SW480 (cell line): ENCODE results near the gene SET.
A peak's percentile ranks its signal among the peaks of the same experiment; 100 is the strongest.

Experiments
- DNase-seq: peaks from one replicate; pipeline ENCODE4 v3.0.0-alpha.2; 2016; ENCODE audit warnings: low spot score

The SET gene

DNA sequence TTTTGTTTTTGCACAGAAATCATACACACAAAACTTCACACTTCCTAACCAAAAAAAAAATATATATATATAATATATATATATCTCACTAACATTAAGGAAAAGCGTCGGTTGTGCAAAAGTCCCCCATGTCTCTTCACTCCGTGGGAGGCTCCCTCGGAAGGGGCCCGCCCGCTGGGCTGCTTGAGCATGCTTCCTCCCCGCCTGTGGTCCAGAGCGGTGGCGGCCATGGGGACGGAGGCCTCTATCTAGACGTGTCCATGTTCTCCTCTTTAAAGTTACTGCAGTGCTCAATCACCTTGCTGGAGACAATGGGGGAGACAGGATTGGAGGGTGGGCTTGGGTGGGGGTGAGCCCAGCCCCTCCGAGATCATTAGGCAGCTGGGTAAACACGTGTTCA lies 42.1 kb downstream of the SET start:
- no peak for DNase-seq

- no peak for DNase-seq
These were observed 42.7 kb downstream of the SET start for GRCh38 chr9:128731691-128732090.

DNA sequence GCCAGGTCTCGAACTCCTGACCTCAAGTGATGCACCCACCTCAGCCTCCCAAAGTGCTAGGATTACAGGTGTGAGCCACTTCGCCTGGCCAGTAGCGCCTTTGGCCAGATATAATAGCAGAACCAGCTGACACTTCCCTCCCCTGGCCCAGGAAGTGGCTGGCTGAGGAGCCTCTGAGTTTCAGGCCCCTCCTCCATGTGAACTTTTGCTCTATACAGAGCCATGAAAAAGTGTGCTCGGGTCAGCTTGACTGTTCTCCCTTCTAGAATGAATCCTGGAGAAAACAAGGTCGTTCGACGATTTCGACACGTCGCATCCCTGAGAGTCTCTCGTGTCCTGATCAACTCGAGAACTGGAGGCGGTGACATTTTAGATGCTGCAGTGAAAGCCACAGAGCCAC lies 43.6 kb downstream of the SET start:
- no peak for DNase-seq

- DNase-seq = peak; percentile 93
These were observed 44.2 kb downstream of the SET start for GRCh38 chr9:128733256-128733655.

DNA sequence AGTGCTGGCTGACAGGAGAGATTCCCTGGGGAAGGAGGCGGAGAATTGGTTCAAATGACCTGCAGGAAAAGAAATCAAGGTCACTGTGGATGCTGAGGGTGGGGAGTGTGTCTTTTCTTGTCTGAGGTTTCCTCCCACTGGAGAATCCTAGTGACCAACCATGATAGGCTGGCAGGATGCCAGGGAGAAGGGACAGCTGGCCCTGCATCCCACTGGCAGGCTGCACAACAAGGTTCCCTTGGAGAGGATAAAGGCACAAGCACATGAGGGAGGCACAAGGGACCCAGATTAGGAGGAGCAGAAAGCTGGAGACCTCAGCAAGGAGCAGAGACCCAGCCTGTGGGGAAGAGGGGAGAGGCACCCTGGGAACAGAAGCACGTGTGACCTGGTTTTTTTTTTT lies 46.4 kb downstream of the SET start:
- no peak for DNase-seq

DNA sequence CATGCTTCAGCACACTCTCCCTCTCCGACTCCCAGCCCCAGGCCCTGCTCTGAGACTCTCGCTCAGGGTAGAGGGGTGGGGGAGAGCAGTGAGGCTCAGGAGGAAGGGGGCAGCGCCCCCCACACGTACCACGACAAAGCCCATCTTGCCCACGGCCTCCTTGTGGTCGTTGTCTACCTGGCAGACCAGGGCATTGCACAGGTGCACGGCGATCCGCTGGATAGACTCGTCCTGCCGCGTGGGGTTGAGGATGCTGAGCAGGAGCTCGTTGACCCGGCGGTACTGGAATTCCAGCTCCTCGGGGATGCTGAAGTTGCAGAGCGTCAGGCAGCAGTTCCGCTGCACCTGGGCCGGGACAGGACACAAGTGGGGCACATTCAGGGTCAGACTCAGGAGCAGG lies 53.4 kb downstream of the SET start:
- no peak for DNase-seq

GRCh38 chr9:128743421-128743820 lies 54.4 kb downstream of the SET start:
- DNase-seq = no peak
